ENCODE results near the gene CDH24.

GRCh38 chr14:23093526-23093925, 36.2 kb upstream of the CDH24 start:
- TF ChIP-seq CTCF (conservative IDR thresholded peaks at IDR 0.05; ENCODE audit: low read depth in 2 of 2) = no peak
- TF ChIP-seq EZH2 (IDR thresholded peaks at IDR 0.05; ENCODE audit: low read depth, unreplicated experiment) = no peak
- TF ChIP-seq POLR2AphosphoS5 (IDR thresholded peaks at IDR 0.05; ENCODE audit: low read depth) = no peak
- TF ChIP-seq EZH2phosphoT487 (IDR thresholded peaks at IDR 0.05; ENCODE audit: unreplicated experiment) = no peak
- TF ChIP-seq REST (IDR thresholded peaks at IDR 0.05; ENCODE audit: unreplicated experiment) = no peak
